ENCODE measurements around the gene NEUROG2.

The NEUROG2 gene

GRCh38 chr4:112521123-112522023 is 5.4 kb upstream of the NEUROG2 start:
- no peak for DNase-seq (ENCODE audit: low read depth in 2 of 2)

GRCh38 chr4:112520598-112521122 is 4.7 kb upstream of the NEUROG2 start:
- DNase-seq (ENCODE audit: low read depth in 2 of 2), result no peak

GRCh38 chr4:112519689-112520597 is 4.0 kb upstream of the NEUROG2 start:
- no peak for DNase-seq (ENCODE audit: low read depth in 2 of 2)

GRCh38 chr4:112518675-112519074 is 2.7 kb upstream of the NEUROG2 start:
- no peak for DNase-seq (ENCODE audit: low read depth in 2 of 2)

DNA sequence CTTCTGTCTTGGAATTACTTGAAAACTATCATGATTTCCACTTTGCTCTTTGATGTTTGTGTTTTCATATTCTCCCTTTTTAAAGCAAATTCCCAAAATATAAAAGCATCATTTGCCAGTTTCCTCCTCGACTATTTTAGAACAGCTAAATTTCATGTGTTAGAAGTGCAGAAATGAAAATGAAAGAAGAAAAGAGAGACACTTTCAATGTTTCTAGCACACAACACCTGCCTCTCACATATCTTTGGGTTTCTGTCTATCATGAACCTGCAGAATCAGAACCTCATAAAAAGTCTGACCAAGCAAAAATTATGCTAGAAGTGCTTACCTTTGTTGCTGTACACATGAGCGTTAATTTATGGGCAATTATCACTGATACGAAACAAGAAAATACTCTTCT is 1.9 kb upstream of the NEUROG2 start:
- DNase-seq (ENCODE audit: low read depth in 2 of 2), result no peak

DNA sequence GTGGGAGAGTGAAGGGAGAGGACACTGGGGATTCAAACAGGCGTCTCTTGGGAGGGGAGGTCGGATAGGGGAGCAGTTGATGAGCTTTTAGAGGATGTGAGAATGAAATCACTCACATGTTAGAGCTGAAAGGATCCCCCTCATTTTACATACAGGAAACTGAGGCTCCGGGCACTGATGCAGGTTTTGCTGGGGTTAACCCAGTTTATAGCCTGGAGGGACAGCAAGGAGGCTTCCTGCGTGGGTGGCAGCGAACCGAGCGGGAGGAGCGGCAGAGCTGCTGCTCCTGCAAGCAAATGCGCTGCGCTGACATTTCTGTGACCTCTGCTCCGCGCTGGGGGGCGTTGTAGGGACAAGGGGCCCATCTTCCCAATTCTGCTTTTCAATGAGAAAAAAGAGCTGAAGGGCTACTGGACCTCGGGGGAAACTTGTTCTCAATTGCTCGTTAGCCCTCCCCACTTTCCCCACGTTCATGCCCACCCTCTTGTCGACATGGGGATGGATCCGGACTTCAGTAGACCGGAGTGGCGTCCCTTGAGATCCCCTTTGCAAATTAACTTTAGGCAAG is 1.2 kb upstream of the NEUROG2 start:
- DNase-seq (ENCODE audit: low read depth in 2 of 2), result no peak

DNA sequence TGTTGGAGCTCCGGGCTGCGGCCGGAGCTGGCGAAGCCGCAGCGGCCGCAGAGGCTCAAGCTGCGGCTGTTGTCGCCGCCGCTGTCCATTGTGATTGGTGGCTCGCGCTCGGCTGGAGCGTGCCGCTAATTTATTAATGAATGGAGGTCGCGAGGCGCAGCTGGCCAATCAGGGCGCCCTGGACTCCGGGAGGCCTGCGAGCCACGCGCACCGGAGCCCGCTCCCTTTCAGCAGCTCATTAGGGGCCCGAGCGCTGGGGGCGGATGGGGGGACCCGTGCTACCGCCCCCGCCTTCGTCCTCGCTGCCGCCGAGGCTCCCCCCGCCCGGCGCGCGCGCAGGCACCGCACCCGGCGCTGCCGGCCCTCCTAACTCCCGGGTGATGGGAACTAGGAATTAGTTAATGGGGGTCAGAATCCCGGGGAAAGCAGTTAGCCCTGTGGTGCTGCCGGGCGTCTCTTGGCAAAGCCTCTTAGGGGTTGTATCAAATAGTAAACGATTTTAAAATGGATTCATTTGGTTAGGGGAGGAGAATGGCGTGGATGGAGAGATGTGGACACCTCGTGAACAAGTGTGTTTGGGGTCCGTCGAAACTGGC is 589 bp upstream of the NEUROG2 start:
- no peak for DNase-seq (ENCODE audit: low read depth in 2 of 2)

- no peak for DNase-seq (ENCODE audit: low read depth in 2 of 2)
Observed at GRCh38 chr4:112515198-112516065, 548 bp downstream of the NEUROG2 start.

DNA sequence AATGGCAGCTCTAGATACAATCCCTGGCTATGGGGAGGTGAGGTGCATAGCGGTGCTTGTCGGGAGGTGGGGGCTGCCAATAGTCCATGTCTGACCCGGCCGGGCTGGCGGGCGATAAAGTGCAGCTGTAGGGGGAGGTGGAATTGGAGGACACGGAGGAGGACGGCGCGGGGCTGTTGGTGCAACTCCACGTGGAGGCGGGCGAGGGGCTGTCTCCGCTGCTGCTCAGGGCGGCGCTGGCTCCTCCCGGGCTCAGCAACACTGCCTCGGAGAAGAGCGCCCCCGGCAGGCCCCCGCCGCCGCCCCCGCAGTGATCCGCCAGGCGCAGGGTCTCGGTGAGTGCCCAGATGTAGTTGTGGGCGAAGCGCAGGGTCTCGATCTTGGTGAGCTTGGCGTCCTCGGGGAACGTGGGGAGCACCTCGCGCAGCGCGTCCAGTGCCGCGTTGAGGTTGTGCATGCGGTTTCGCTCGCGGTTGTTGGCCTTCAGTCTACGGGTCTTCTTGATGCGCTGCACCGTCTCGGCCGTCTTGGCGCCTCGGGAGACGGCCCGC is 1.3 kb downstream of the NEUROG2 start:
- no peak for DNase-seq (ENCODE audit: low read depth in 2 of 2)

DNA sequence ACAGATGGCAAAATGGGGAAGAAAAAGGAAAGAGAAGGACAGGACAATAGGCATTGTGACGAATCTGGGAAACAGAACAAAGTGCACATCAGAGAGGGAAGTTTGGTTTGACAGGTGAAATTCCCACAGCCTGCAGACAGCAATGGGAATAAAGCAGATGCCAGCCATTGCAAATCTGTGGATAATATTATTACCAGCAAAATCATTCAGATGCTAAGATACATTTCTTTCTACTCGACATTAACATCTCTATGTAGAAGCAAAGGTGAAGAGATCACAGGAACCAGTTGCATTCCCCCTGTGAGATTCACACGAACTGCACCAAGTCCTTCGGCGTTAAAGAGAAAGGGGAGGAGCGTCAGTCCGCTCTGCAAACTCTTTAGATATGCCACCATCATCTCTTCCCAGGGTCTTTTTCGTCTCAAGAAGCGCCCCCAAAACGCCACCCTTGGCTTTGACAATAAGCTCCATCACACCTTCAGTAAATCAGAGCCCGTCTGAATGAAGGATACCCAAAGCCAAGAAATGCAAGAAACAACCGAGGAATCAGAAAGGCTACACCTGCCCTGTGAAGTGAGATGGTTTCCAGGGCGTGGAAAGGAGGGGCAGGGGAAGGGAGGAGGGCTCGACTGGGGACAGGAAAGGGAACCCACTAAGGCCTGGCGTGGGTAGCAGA is 1.9 kb downstream of the NEUROG2 start:
- DNase-seq (ENCODE audit: low read depth in 2 of 2), result no peak

GRCh38 chr4:112511803-112512118 is 4.2 kb downstream of the NEUROG2 start:
- no peak for DNase-seq (ENCODE audit: low read depth in 2 of 2)

- DNase-seq (ENCODE audit: low read depth in 2 of 2), result no peak
Observed at GRCh38 chr4:112511093-112511802, 4.7 kb downstream of the NEUROG2 start.

- no peak for DNase-seq (ENCODE audit: low read depth in 2 of 2)
Observed at GRCh38 chr4:112510291-112511092, 5.5 kb downstream of the NEUROG2 start.

GRCh38 chr4:112509243-112510141 is 6.5 kb downstream of the NEUROG2 start:
- no peak for DNase-seq (ENCODE audit: low read depth in 2 of 2)

GRCh38 chr4:112508356-112508755 is 7.6 kb downstream of the NEUROG2 start:
- no peak for DNase-seq (ENCODE audit: low read depth in 2 of 2)

GRCh38 chr4:112504807-112505206 is 11.2 kb downstream of the NEUROG2 start:
- no peak for DNase-seq (ENCODE audit: low read depth in 2 of 2)

- no peak for DNase-seq (ENCODE audit: low read depth in 2 of 2)
Observed at GRCh38 chr4:112502871-112503270, 13.1 kb downstream of the NEUROG2 start.

Measured in stimulated activated CD8-positive, alpha-beta memory T cell treated with anti-CD3 and anti-CD28 coated beads, Interleukin-2, amount 100 ng/mL, for 48 hours (primary cell).